ENCODE data around the gene ZSCAN22. TPM values are rescaled to one million over a fixed set of nuclear protein-coding genes. Genes with fewer than 3 reads are reported as not detected.

The ZSCAN22 gene
- total and polyA plus RNA-seq, 2 donors (not counting 1 experiment from before 2014, with no cell fraction given) = 2.8 to 7.1 TPM

GRCh38 chr19:58381460-58382212 is 54.8 kb downstream of the ZSCAN22 start:
- peaks cover 35% of the 10 kb centered on the region for H3K4me1 Mint-ChIP-seq
- ChIA-PET POLR2A (interaction anchor here (0.7 to 4.0 kb wide), 11 partner anchors 19 to 199 kb away, joined by 3 to 35 read pairs (median 5); partner anchors contain the start of genes CHMP2A, ERVK3-1, ZBTB45 and ZNF132), CTCF (interaction anchor here (0.6 to 1.2 kb wide), 3 partner anchors 35 to 93 kb away, joined by 3 to 4 read pairs (median 3); partner anchors contain the start of gene ZSCAN22)
- 31% methylated on average over 21 of the region's 26 CpGs for WGBS (ENCODE audit: insufficient coverage)
- Histone ChIP-seq H4K20me1 (ENCODE audit: control insufficient read depth, insufficient read depth, low read length, poor library complexity, severe bottlenecking) (no peaks in the 10 kb centered on the region), H3K36me3 (replicated peaks in 1 of 2; ENCODE audit: control extremely low read depth in 1 of 2, control insufficient read depth in 1 of 2, extremely low read depth in 1 of 2, insufficient read depth in 2 of 2, low read length in 1 of 2) (peaks cover 0 to 2% of the 10 kb centered on the region in 2 experiments), H3K9me3 (ENCODE audit: control extremely low read depth in 1 of 3, control insufficient read depth in 2 of 3, insufficient read depth in 1 of 3, low read length in 2 of 3) (no peaks in the 10 kb centered on the region), H2AFZ (ENCODE audit: insufficient read depth, low read depth, low read length, poor library complexity, severe bottlenecking) (peak overlapping the region; percentile 45), H3K4me2 (replicated peaks; ENCODE audit: low read depth, low read length, poor library complexity, severe bottlenecking) (peak overlapping the region; percentile 78), H3K79me2 (ENCODE audit: control insufficient read depth, insufficient read depth, low read length) (peaks cover 34% of the 10 kb centered on the region), H3K4me3 (ENCODE audit: control extremely low read depth in 1 of 5, extremely low read depth in 1 of 5, insufficient read depth in 1 of 5, low read depth in 2 of 5, low read length in 4 of 5) (peak overlapping the region; percentile 22 to 78 (median 66)), H3K9ac (ENCODE audit: low read length) (peak overlapping the region; percentile 72), H3K27me3 (replicated peaks in 1 of 4; ENCODE audit: control extremely low read depth in 1 of 4, control insufficient read depth in 3 of 4, insufficient read depth in 4 of 4, low read length in 3 of 4) (no peaks in the 10 kb centered on the region), H3K4me1 (ENCODE audit: control insufficient read depth in 2 of 2, insufficient read depth in 2 of 2, low read length in 2 of 2) (peaks cover 33 to 41% of the 10 kb centered on the region in 2 donors), H3K27ac (ENCODE audit: low read length in 2 of 2) (peak overlapping the region; percentile 89 to 97)
- no peak for DNase-seq
- intact Hi-C loops (cut with micrococcal nuclease) = loop anchor here (1.0 to 2.0 kb wide), 11 partner anchors 19 to 137 kb away; partner anchors contain the start of genes ERVK3-1, ZBTB45, ZNF132 and ZNF497
- H3K27me3 Mint-ChIP-seq = no peaks in the 10 kb centered on the region
- peak overlapping the region; percentile 95 for H3K27ac Mint-ChIP-seq
- TF ChIP-seq CTCF (IDR thresholded peaks at IDR 0.05) (no peak), EZH2 (IDR thresholded peaks at IDR 0.05; ENCODE audit: borderline replicate concordance, insufficient read depth, low read depth, low read length, poor library complexity, severe bottlenecking) (no peak)
- no peak for ATAC-seq (ENCODE audit: low read depth)
- H3K9me3 Mint-ChIP-seq (ENCODE audit: insufficient read depth) = no peaks in the 10 kb centered on the region
- H3K4me3 Mint-ChIP-seq = peak overlapping the region; percentile 92

Data from B cell (primary cell).